Osteoblast (primary cell): Measurements from ENCODE around the gene INPP4B. TPM values are rescaled to one million over a fixed set of nuclear protein-coding genes. Genes with fewer than 3 reads are reported as not detected.

ENCODE experiments used
- DNase-seq: peaks from one replicate; pipeline ENCODE4 v3.0.0; 2011; ENCODE audit warnings: low spot score, mixed read lengths; ENCODE audit not compliant: insufficient read length; ENCODE audit errors: missing footprints
- H2AFZ ChIP-seq: 2 replicates; pipeline ENCODE4 v1.6.0; 2011; ENCODE audit warnings: mild to moderate bottlenecking, low read length
- H3K27ac ChIP-seq: 2 replicates; pipeline ENCODE4 v1.5.1; 2011; ENCODE audit warnings: mild to moderate bottlenecking, low read depth, low read length, moderate library complexity
- H3K27me3 ChIP-seq: 2 replicates; pipeline ENCODE4 v1.6.0; 2012; ENCODE audit warnings: mild to moderate bottlenecking, control low read depth, inconsistent platforms, low read length, moderate library complexity; ENCODE audit not compliant: insufficient read depth
- H3K36me3 ChIP-seq: 2 replicates; pipeline ENCODE4 v1.5.1; 2011; ENCODE audit warnings: mild to moderate bottlenecking, low read length, control low read depth, moderate library complexity; ENCODE audit not compliant: insufficient read depth
- H3K4me1 ChIP-seq: 2 replicates; pipeline ENCODE4 v1.5.1; 2011; ENCODE audit warnings: mild to moderate bottlenecking, low read length, control low read depth, moderate library complexity; ENCODE audit not compliant: insufficient read depth
- H3K4me2 ChIP-seq: 2 replicates; pipeline ENCODE4 v1.6.0; 2011; ENCODE audit warnings: mild to moderate bottlenecking, low read length; ENCODE audit not compliant: insufficient read depth
- H3K4me3 ChIP-seq: fragments of 200-600 bp; sonication (generic); 3 replicates; pipeline ENCODE4 v1.5.1; 2012; ENCODE audit warnings: mild to moderate bottlenecking, low read length, inconsistent platforms; ENCODE audit not compliant: insufficient read depth
- H3K79me2 ChIP-seq: 2 replicates; pipeline ENCODE4 v1.6.0; 2012; ENCODE audit warnings: mild to moderate bottlenecking, low read length, control low read depth, inconsistent platforms; ENCODE audit not compliant: insufficient read depth
- H3K9me3 ChIP-seq: 2 replicates; pipeline ENCODE4 v1.5.1; 2011; ENCODE audit warnings: low read depth, low read length, control low read depth
- H4K20me1 ChIP-seq: 2 replicates; pipeline ENCODE4 v1.6.0; 2012; ENCODE audit warnings: mild to moderate bottlenecking, low read length, control low read depth; ENCODE audit not compliant: insufficient read depth
- CTCF ChIP-seq: IDR thresholded peaks from 2 replicates; pipeline ENCODE4 v1.5.1; 2011; ENCODE audit warnings: mild to moderate bottlenecking, low read depth, low read length, moderate library complexity; ENCODE audit errors: extremely low read depth
- total RNA-seq: library from RNA; depleted of rRNA; stranded (reverse); fragments of >200 nt; gene quantifications from 2 replicates; pipeline ENCODE4 v1.2.3, GENCODE V29; 2012

Gene INPP4B
- total RNA-seq, 1 donor: 11.6 TPM

GRCh38 chr4:142291299-142292050 lies 554.6 kb downstream of the INPP4B start:
- no peaks in the 10 kb centered on the region for H4K20me1 ChIP-seq
- no peaks in the 10 kb centered on the region for H3K79me2 ChIP-seq
- TF ChIP-seq CTCF: no peak
- H3K4me3 ChIP-seq: no peak overlapping the region
- no peak for DNase-seq
- H3K27ac ChIP-seq: no peak overlapping the region
- no peaks in the 10 kb centered on the region for H3K4me1 ChIP-seq
- no peaks in the 10 kb centered on the region for H3K27me3 ChIP-seq
- H2AFZ ChIP-seq: no peak overlapping the region
- H3K9me3 ChIP-seq: no peaks in the 10 kb centered on the region
- no peaks in the 10 kb centered on the region for H3K36me3 ChIP-seq
- H3K4me2 ChIP-seq: no peak overlapping the region

- Histone ChIP-seq H3K79me2 (no peaks in the 10 kb centered on the region), H3K27ac (no peak overlapping the region), H2AFZ (no peak overlapping the region), H3K4me2 (no peak overlapping the region), H3K36me3 (no peaks in the 10 kb centered on the region), H3K27me3 (no peaks in the 10 kb centered on the region), H3K4me3 (no peak overlapping the region), H4K20me1 (no peaks in the 10 kb centered on the region), H3K9me3 (no peaks in the 10 kb centered on the region), H3K4me1 (no peaks in the 10 kb centered on the region)
- no peak for DNase-seq
- TF ChIP-seq CTCF: no peak
Measured at GRCh38 chr4:142287371-142287770, 558.7 kb downstream of the INPP4B start.

GRCh38 chr4:142285222-142285583 lies 560.9 kb downstream of the INPP4B start:
- H3K4me3 ChIP-seq: no peak overlapping the region
- no peaks in the 10 kb centered on the region for H3K36me3 ChIP-seq
- H3K27ac ChIP-seq: no peak overlapping the region
- H3K79me2 ChIP-seq: no peaks in the 10 kb centered on the region
- H4K20me1 ChIP-seq: no peaks in the 10 kb centered on the region
- no peaks in the 10 kb centered on the region for H3K27me3 ChIP-seq
- no peak overlapping the region for H3K4me2 ChIP-seq
- no peak for TF ChIP-seq CTCF
- H2AFZ ChIP-seq: no peak overlapping the region
- no peak for DNase-seq
- H3K9me3 ChIP-seq: no peaks in the 10 kb centered on the region
- no peaks in the 10 kb centered on the region for H3K4me1 ChIP-seq

GRCh38 chr4:142284402-142285221 lies 561.5 kb downstream of the INPP4B start:
- H3K36me3 ChIP-seq: no peaks in the 10 kb centered on the region

More at GRCh38 chr4:142284402-142285221, 561.5 kb downstream of the INPP4B start:
- Histone ChIP-seq H2AFZ (no peak overlapping the region), H4K20me1 (no peaks in the 10 kb centered on the region), H3K9me3 (no peaks in the 10 kb centered on the region), H3K27ac (no peak overlapping the region), H3K27me3 (no peaks in the 10 kb centered on the region), H3K79me2 (no peaks in the 10 kb centered on the region), H3K4me1 (no peaks in the 10 kb centered on the region), H3K4me3 (no peak overlapping the region), H3K4me2 (no peak overlapping the region)
- no peak for TF ChIP-seq CTCF
- DNase-seq: no peak
